GM20000 (cell line): ENCODE measurements around the gene NCOA4.
"Not testable (repeated sequence)": the region's sequence is repeated elsewhere in the genome, so short reads cannot be mapped to it uniquely, and the experiment has no call there.

ENCODE experiments used
- DNase-seq: peaks from one replicate; pipeline ENCODE4 v3.0.0; 2012; ENCODE audit warnings: low spot score
- TF ChIP-seq, protein P1 (sequence below): IDR thresholded peaks from 2 replicates; pipeline ENCODE4 v1.5.1; 2012; ENCODE audit warnings: mild to moderate bottlenecking, control low read depth; ENCODE audit errors: extremely low read depth, missing control alignments

The NCOA4 gene

DNA sequence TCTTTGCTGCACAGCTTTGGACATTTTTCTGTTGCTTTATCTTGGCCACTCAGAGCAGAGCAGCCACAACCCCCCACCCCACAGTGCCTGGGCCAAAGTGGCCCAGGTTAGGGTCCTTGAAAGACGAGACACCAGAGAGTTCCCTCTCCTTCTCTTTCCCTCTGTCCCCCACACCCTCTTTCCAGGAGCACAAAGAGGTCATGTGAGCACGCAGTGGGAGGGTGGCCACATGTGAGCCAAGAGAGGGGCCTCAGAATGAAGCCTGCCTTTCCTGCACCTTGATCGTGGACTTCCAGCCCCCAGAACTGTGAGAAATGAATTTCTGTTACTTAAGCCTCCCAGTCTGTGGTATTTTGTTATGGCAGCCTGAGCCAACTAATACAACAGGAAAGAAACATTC, 30.3 kb upstream of the NCOA4 start:
- no peak for DNase-seq
- TF ChIP-seq, protein P1, sequence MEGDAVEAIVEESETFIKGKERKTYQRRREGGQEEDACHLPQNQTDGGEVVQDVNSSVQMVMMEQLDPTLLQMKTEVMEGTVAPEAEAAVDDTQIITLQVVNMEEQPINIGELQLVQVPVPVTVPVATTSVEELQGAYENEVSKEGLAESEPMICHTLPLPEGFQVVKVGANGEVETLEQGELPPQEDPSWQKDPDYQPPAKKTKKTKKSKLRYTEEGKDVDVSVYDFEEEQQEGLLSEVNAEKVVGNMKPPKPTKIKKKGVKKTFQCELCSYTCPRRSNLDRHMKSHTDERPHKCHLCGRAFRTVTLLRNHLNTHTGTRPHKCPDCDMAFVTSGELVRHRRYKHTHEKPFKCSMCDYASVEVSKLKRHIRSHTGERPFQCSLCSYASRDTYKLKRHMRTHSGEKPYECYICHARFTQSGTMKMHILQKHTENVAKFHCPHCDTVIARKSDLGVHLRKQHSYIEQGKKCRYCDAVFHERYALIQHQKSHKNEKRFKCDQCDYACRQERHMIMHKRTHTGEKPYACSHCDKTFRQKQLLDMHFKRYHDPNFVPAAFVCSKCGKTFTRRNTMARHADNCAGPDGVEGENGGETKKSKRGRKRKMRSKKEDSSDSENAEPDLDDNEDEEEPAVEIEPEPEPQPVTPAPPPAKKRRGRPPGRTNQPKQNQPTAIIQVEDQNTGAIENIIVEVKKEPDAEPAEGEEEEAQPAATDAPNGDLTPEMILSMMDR = no peak

DNA sequence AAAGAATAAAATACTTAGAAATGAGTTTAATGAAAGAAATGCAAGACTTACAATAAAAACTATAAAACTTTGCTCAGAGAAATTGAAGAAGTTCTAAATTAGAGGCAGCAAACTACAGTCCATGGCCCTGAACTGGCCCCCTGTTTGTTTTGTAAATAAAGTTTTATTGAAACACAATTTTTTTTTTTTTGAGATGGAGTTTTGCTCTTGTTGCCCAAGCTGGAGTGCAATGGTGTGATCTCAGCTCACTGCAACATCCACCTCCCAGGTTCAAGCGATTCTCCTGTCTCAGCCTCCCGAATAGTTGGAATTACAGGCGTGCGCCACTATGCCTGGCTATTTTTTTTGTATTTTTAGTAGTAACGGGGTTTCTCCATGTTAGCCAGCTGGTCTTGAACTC, 27.5 kb upstream of the NCOA4 start:
- DNase-seq = not testable (repeated sequence)

DNA sequence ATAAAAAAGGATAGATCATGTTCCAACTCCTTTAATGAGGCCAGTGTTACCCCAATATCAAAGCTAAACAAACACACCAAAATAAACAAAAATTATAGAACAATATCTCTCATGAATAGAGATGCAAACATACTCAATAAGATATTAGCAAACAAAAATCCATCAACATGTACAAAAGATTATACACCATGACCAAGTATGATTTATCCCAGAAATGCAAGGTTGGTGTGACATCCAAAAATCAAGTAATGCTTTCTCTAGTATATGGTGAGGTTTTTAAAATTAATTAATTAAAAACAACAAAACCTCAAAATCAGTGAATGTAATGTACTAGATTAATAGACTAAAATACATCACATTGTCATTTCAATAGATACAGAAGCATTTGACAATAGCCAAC, 26.6 kb upstream of the NCOA4 start:
- TF ChIP-seq, protein P1 = no peak
- no peak for DNase-seq

DNA sequence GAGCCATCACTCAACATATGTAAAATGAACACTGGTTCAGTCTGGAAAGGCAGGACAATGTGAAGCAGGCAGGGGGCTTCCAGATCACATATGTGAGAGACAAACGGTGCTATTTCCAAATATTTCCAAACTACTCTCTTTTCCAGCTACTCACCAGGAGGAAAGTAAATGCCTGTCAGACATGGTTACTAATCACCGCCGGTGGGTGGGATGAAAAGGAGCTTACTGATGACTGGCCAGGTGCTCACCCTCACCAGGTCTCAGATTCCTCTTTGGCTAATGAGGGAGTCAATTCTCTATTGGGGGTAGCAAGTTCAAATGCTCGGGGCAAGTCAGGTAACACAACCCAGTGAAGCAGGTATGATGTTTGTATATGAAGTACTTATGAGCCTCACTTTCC, 25.3 kb upstream of the NCOA4 start:
- TF ChIP-seq, protein P1 = no peak
- DNase-seq = no peak

DNA sequence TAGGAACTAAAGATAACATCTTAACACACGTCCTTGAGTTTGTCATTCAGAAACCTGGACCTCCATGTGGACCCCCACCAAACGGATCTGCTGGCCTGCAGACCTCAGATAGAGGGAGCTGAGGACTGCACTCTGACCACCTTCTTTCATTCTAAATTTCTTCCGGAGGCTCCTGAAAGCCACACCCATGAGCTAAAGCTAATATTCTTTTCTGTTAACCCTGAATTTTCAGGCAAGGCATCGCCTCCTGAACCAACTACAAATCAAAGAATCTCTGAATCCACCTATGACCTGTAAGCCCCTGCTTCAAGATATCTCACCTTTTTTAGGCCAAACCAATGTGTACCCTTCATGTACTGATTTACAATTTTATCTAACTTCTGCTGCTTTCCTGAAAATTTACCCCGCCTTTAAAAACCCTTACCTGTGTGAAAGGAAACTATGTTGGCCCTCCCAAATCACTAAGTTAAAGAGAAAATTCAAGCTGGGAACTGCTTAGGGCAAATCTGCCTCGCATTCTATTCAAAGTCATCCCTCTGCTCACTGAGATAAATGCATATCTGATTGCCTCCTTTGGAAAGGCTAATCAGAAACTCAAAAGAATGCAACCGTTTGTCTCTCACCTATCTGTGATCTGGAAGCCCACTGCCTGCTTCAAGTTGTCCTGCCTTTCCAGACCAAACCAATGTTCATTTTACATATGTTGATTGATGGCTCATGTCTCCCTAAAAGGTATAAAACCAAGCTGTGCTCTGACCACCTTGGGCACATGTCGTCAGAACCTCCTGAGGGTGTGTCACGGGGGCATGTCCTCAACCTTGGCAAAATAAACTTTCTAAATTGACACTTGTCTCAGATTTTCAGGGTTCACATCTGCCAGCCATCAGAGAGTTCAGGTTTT, 23.4 kb upstream of the NCOA4 start:
- TF ChIP-seq, protein P1 = no peak
- DNase-seq = no peak

DNA sequence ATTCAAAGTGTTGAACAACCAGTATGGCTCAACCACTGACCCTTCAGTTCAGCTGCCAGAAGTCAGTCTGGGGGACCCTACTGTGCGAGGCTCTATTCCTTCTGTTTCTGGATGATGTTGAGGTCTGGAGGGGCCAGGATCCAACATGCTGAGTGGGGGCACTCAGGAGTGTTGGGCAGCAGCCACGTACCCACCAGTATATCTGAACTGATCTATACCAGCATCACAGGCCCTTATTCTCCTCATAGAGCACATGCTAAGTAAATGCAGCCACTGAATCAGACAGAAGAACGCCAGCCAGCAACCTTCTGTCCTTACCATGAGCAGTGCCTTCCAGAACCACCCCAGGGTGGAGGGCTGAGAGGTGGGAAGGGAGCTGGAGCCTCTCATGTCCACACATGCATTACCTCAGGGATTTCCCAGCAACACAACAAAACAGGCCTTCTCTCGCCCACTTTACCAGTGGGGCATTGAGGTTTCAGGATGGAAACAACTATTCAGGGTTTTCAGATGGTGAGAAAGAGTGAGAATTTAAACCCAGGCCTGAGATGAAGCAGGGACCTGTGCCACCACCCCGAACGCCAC, 22.5 kb upstream of the NCOA4 start:
- no peak for DNase-seq

DNA sequence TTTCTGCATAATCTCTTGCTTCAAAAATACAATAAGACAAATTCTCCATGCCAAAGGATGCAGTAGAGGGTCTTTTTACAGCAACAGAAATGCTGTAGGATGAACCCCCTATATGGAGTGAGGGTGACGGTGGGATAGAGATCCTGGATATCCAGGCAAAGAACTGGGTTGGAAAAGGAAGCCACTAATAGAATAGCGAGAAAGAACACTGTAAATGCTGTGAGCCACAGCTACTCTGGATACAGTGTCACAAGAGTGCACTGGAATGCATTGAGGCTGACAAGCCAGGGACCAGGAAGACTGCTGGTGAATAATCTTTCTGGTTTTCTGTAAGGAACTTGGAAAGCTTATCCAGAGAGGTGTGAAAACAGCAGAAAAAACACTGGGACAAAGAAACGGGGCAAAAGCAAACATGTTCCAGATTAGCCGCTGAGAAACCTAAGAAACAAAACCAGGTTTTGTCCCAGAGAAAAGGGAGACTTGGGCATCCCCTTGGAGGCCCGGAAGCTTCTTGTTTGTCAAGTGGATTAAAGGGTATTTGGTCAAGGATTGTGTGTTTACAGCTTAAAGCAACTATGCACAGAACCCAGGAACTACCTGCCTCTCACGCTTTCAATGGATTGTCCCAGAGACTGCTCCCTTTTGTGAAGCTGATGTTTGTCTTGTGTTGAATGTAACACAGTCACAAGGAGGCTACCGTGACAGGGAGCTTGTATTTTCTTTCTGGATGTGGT, 21.8 kb upstream of the NCOA4 start:
- no peak for DNase-seq
- TF ChIP-seq, protein P1 = no peak

More for the DNA sequence above, 22.5 kb upstream of the NCOA4 start:
- TF ChIP-seq, protein P1 = no peak
